Retinal pigment epithelial cell (primary cell): ENCODE measurements around the gene FBXL4.

Experiments
- DNase-seq: peaks from one replicate; pipeline ENCODE4 v3.0.0-alpha.2; 2010; ENCODE audit warnings: low read depth
- H3K4me3 ChIP-seq: 2 replicates; pipeline ENCODE4 v1.5.1; 2011; ENCODE audit warnings: mild to moderate bottlenecking, low read length, control low read depth, moderate library complexity
- CTCF ChIP-seq: conservative IDR thresholded peaks from 2 replicates; pipeline ENCODE4 v1.5.1; 2011; ENCODE audit warnings: low read depth, low read length, control low read depth, inconsistent platforms

Gene FBXL4

GRCh38 chr6:98946266-98946878 lies 1.4 kb downstream of the FBXL4 start:
- no peak for TF ChIP-seq CTCF
- H3K4me3 ChIP-seq: peak overlapping the region; percentile 67

GRCh38 chr6:98945311-98946115 lies 2.2 kb downstream of the FBXL4 start:
- H3K4me3 ChIP-seq: no peak overlapping the region
- no peak for TF ChIP-seq CTCF

More at GRCh38 chr6:98946266-98946878, 1.4 kb downstream of the FBXL4 start:
- no peak for DNase-seq

GRCh38 chr6:98944598-98945081 lies 3.1 kb downstream of the FBXL4 start:
- no peak for DNase-seq
- TF ChIP-seq CTCF: no peak
- no peak overlapping the region for H3K4me3 ChIP-seq

More at GRCh38 chr6:98945311-98946115, 2.2 kb downstream of the FBXL4 start:
- DNase-seq: no peak

GRCh38 chr6:98944168-98944567 lies 3.6 kb downstream of the FBXL4 start:
- no peak overlapping the region for H3K4me3 ChIP-seq
- no peak for DNase-seq
- TF ChIP-seq CTCF: no peak

- peak; percentile 11 for TF ChIP-seq CTCF
- no peak for DNase-seq
- H3K4me3 ChIP-seq: no peak overlapping the region
Observed at GRCh38 chr6:98942263-98942803, 5.4 kb downstream of the FBXL4 start.

- no peak overlapping the region for H3K4me3 ChIP-seq
- no peak for TF ChIP-seq CTCF
- no peak for DNase-seq
Observed at GRCh38 chr6:98941319-98941718, 6.4 kb downstream of the FBXL4 start.
